Smooth muscle cell (in vitro differentiated cells): ENCODE results near the gene TTC28. TPM values are rescaled to one million over a fixed set of nuclear protein-coding genes. Genes with fewer than 3 reads are reported as not detected.
A peak's percentile ranks its signal among the peaks of the same experiment; 100 is the strongest.

ENCODE experiments used
- DNase-seq: peaks from one replicate; lab custom pipeline; 2025; ENCODE audit not compliant: unreplicated experiment; lab: John Stamatoyannopoulos, UW
- H2AFZ ChIP-seq: fragments of 200-600 bp; sonication (generic); 2 replicates; pipeline ENCODE4 v1.6.0; 2016; ENCODE audit warnings: antibody characterized with exemption, low read depth, mild to moderate bottlenecking
- H3F3A ChIP-seq: fragments of 200-600 bp; sonication (generic); 2 replicates; pipeline ENCODE4 v1.6.0; 2017; ENCODE audit warnings: antibody characterized with exemption, low read depth
- H3K27ac ChIP-seq: fragments of 200-600 bp; sonication (generic); 2 replicates; pipeline ENCODE4 v1.5.1; 2016; ENCODE audit warnings: low read depth, mild to moderate bottlenecking
- H3K27me3 ChIP-seq: fragments of 200-600 bp; sonication (generic); 2 replicates; pipeline ENCODE4 v1.6.1; 2016; ENCODE audit warnings: low read depth, mild to moderate bottlenecking
- H3K36me3 ChIP-seq: fragments of 200-600 bp; sonication (generic); 2 replicates; pipeline ENCODE4 v1.5.1; 2016; ENCODE audit warnings: low read depth
- H3K4me1 ChIP-seq: fragments of 200-600 bp; sonication (generic); 2 replicates; pipeline ENCODE4 v1.5.1; 2016; ENCODE audit warnings: low read depth
- H3K4me2 ChIP-seq: fragments of 200-600 bp; sonication (generic); 2 replicates; pipeline ENCODE4 v1.6.0; 2016; ENCODE audit warnings: mild to moderate bottlenecking
- H3K4me3 ChIP-seq: fragments of 200-600 bp; sonication (generic); 2 replicates; pipeline ENCODE4 v1.5.1; 2016; ENCODE audit warnings: mild to moderate bottlenecking
- H3K79me2 ChIP-seq: fragments of 200-600 bp; sonication (generic); 2 replicates; pipeline ENCODE4 v1.6.0; 2016; ENCODE audit warnings: low read depth, mild to moderate bottlenecking
- H3K9ac ChIP-seq: fragments of 200-600 bp; sonication (generic); 2 replicates; pipeline ENCODE4 v1.6.0; 2016; ENCODE audit warnings: low read depth
- H3K9me3 ChIP-seq: fragments of 200-600 bp; sonication (generic); replicated peaks from 2 replicates; pipeline ENCODE4 v1.5.1; 2016; ENCODE audit warnings: low read depth
- H4K20me1 ChIP-seq: fragments of 200-600 bp; sonication (generic); 2 replicates; pipeline ENCODE4 v1.6.0; 2016; ENCODE audit warnings: low read depth
- CTCF ChIP-seq: fragments of 200-600 bp; sonication (generic); IDR thresholded peaks from 2 replicates; pipeline ENCODE4 v1.5.1; 2017; ENCODE audit warnings: borderline replicate concordance, mild to moderate bottlenecking, antibody characterized with exemption; ENCODE audit not compliant: insufficient read depth, poor library complexity, severe bottlenecking
- WGBS: methylation state at CpG from one replicate; pipeline ENCODE4 v1.1.7; 2016; ENCODE audit warnings: low lambda C conversion rate; 5-methylcytosine and 5-hydroxymethylcytosine counted together
- polyA plus RNA-seq: library from polyadenylated mRNA; unstranded; fragments of >200 nt; fragmentation: Nextera tagmentation; extraction: Ambion mirVana; gene quantifications from 2 replicates; pipeline ENCODE4 v1.2.1, GENCODE V29; 2016
- total RNA-seq: library from RNA; depleted of rRNA; stranded (reverse); fragments of >200 nt; gene quantifications from 2 replicates; pipeline ENCODE4 v1.2.3, GENCODE V29; 2014

Gene TTC28
- total and polyA plus RNA-seq, 2 experiments from 2014 or later: 6.3 to 17.9 TPM

- H4K20me1 ChIP-seq: no peaks in the 10 kb centered on the region
- peak; percentile 13 for TF ChIP-seq CTCF
- H3K9me3 ChIP-seq: no peaks in the 10 kb centered on the region
- H2AFZ ChIP-seq: no peak overlapping the region
- H3K27ac ChIP-seq: peak overlapping the region; percentile 81
- H3K4me2 ChIP-seq: peak overlapping the region; percentile 82
- H3K4me3 ChIP-seq: peak overlapping the region; percentile 27
- peak overlapping the region; percentile 12 for H3K9ac ChIP-seq
- no peaks in the 10 kb centered on the region for H3K79me2 ChIP-seq
- DNase-seq: no peak
- H3K4me1 ChIP-seq: peaks cover 20% of the 10 kb centered on the region
- 19% methylated on average over 6 of the region's 6 CpGs for WGBS
- H3K27me3 ChIP-seq: no peaks in the 10 kb centered on the region
- H3F3A ChIP-seq: peaks cover 16% of the 10 kb centered on the region
- no peaks in the 10 kb centered on the region for H3K36me3 ChIP-seq
Observed at GRCh38 chr22:28711820-28712777, 32.5 kb upstream of the TTC28 start.

- Histone ChIP-seq H3K9ac (peak overlapping the region; percentile 12), H4K20me1 (no peaks in the 10 kb centered on the region), H2AFZ (no peak overlapping the region), H3K4me1 (peaks cover 20% of the 10 kb centered on the region), H3K9me3 (no peaks in the 10 kb centered on the region), H3K27ac (peak overlapping the region; percentile 81), H3F3A (peaks cover 16% of the 10 kb centered on the region), H3K4me2 (peak overlapping the region; percentile 82), H3K79me2 (no peaks in the 10 kb centered on the region), H3K27me3 (no peaks in the 10 kb centered on the region), H3K4me3 (peak overlapping the region; percentile 27), H3K36me3 (no peaks in the 10 kb centered on the region)
- no peak for DNase-seq
- WGBS: 32% methylated on average over 2 of the region's 2 CpGs
- TF ChIP-seq CTCF: no peak
Observed at GRCh38 chr22:28711341-28711740, 31.7 kb upstream of the TTC28 start.

GRCh38 chr22:28710576-28711191 is 31.0 kb upstream of the TTC28 start:
- H3F3A ChIP-seq: peaks cover 16% of the 10 kb centered on the region
- peak overlapping the region; percentile 82 for H3K4me2 ChIP-seq
- 29% methylated on average over 3 of the region's 3 CpGs for WGBS
- H3K9ac ChIP-seq: peak overlapping the region; percentile 55
- H4K20me1 ChIP-seq: no peaks in the 10 kb centered on the region
- no peaks in the 10 kb centered on the region for H3K79me2 ChIP-seq
- no peaks in the 10 kb centered on the region for H3K9me3 ChIP-seq
- H3K27me3 ChIP-seq: no peaks in the 10 kb centered on the region
- H2AFZ ChIP-seq: no peak overlapping the region
- H3K27ac ChIP-seq: peak overlapping the region; percentile 81
- H3K4me3 ChIP-seq: peak overlapping the region; percentile 17
- H3K36me3 ChIP-seq: no peaks in the 10 kb centered on the region
- DNase-seq: no peak
- TF ChIP-seq CTCF: no peak
- peaks cover 20% of the 10 kb centered on the region for H3K4me1 ChIP-seq
